HL-60 (cell line): Measurements from ENCODE around the gene ARHGAP21.

Source experiments
- GABPA ChIP-seq: IDR thresholded peaks from 2 replicates; pipeline ENCODE4 v1.6.1; 2012; ENCODE audit warnings: low read depth
- POLR2AphosphoS5 ChIP-seq: IDR thresholded peaks from 2 replicates; pipeline ENCODE4 v1.6.1; 2012; ENCODE audit warnings: low read depth
- TF ChIP-seq, protein P1 (sequence below): IDR thresholded peaks from one replicate; pipeline ENCODE4 v1.5.1; 2011; ENCODE audit warnings: low read length, control low read depth, inconsistent platforms; ENCODE audit not compliant: insufficient read depth

DNA sequence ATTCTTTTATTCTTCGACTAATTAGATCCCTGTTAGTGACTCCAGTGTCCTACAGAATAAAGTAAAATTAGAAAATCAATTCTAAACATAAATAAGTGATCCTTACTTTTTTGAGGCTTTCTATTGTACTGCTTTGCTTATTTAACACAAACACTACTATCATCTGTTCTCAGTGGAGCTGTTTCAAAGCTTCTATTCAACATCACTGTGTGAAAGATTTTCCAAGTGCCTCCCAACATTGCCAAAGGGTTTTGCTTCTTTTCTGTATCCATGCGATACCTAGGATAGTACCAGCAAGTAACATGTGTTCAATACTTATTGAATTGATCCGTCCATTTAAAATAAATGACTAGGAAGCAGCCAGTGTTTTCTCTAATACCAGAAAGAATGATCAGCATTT, 125.7 kb downstream of the ARHGAP21 start:
- TF ChIP-seq, protein P1, sequence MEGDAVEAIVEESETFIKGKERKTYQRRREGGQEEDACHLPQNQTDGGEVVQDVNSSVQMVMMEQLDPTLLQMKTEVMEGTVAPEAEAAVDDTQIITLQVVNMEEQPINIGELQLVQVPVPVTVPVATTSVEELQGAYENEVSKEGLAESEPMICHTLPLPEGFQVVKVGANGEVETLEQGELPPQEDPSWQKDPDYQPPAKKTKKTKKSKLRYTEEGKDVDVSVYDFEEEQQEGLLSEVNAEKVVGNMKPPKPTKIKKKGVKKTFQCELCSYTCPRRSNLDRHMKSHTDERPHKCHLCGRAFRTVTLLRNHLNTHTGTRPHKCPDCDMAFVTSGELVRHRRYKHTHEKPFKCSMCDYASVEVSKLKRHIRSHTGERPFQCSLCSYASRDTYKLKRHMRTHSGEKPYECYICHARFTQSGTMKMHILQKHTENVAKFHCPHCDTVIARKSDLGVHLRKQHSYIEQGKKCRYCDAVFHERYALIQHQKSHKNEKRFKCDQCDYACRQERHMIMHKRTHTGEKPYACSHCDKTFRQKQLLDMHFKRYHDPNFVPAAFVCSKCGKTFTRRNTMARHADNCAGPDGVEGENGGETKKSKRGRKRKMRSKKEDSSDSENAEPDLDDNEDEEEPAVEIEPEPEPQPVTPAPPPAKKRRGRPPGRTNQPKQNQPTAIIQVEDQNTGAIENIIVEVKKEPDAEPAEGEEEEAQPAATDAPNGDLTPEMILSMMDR: no peak
- no peak for TF ChIP-seq POLR2AphosphoS5
- TF ChIP-seq GABPA: no peak
